ENCODE results near the gene TBC1D22A.

The TBC1D22A gene

DNA sequence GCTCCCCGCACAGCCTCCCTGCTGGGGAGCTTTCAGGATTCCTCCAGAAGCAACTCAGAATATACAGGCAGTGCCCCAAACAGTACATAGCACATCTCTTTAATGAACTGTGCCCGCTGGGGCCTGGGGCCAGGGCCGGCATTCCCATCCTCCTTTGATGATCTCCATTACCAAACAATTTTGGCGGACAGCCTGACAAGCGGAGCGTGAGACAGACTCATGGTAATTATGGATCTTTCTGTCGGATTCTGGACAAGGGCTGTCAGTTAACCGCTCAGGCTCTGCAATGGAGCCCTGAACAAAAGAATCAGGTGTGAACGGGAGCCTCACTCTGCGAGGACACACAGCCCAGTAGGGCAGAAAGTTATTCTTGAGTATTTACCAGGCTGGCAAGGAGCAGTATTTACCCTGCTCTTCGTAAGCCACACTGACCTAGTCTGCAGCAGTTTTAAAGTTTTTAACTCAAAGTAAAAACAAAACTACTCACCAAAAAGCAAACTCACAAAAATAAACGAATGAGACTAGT is 174.0 kb downstream of the TBC1D22A start:
- no peak overlapping the region for H3K56ac ChIP-seq (ENCODE audit: low read length)
- no peak overlapping the region for H2BK15ac ChIP-seq (replicated peaks; ENCODE audit: low read depth)
- no peak overlapping the region for H3K27ac ChIP-seq (ENCODE audit: low read depth, low read length)
- no peaks in the 10 kb centered on the region for H3K27me3 ChIP-seq (ENCODE audit: insufficient read depth, low read length, poor library complexity)
- H3K4me1 ChIP-seq (ENCODE audit: control insufficient read depth, low read depth, low read length), result no peaks in the 10 kb centered on the region
- H4K8ac ChIP-seq (ENCODE audit: low read depth, low read length), result no peak overlapping the region
- H2BK5ac ChIP-seq (ENCODE audit: low read length), result no peak overlapping the region
- H2BK120ac ChIP-seq (ENCODE audit: low read depth, low read length), result no peak overlapping the region
- no peaks in the 10 kb centered on the region for H3K79me1 ChIP-seq (ENCODE audit: low read length)
- H3K36me3 ChIP-seq (ENCODE audit: control insufficient read depth, insufficient read depth, low read length), result no peaks in the 10 kb centered on the region
- no CpG with 5 or more reads among the region's 12 CpGs for WGBS (ENCODE audit: extremely low coverage, insufficient coverage, low lambda C conversion rate)
- H3K23ac ChIP-seq (ENCODE audit: low read length), result no peak overlapping the region
- H3K4ac ChIP-seq (ENCODE audit: low read depth, low read length), result no peak overlapping the region
- DNase-seq, result no peak
- no peak overlapping the region for H3K18ac ChIP-seq (ENCODE audit: low read length)
- no peak overlapping the region for H4K5ac ChIP-seq (ENCODE audit: low read length)
- H3K79me2 ChIP-seq (ENCODE audit: control insufficient read depth, insufficient read depth, low read length), result no peaks in the 10 kb centered on the region
- no peak overlapping the region for H3K9ac ChIP-seq (ENCODE audit: low read length)
- no peak overlapping the region for H2AK5ac ChIP-seq (ENCODE audit: low read length)
- no peak overlapping the region for H3K4me2 ChIP-seq (ENCODE audit: low read length)
- no peak overlapping the region for H3K4me3 ChIP-seq (ENCODE audit: low read length)

DNA sequence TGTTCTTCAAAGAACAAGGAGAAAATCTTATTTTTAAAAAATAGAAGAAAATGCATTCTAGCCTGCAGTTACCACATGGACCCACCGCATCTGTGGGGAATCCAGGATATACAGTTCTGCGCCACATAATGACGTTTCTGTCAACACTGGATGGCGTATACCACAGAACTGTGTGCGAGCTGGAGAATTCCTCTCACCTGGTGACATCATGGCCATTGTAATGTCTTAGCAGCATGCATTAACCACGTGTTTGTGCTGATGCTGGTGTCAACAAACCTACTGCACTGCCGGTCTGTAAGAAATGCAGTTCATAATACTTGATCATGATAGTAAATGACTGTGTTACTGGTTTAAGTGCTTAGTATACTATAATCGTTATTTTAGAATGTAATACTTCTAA is 174.7 kb downstream of the TBC1D22A start:
- Histone ChIP-seq H2AK5ac (ENCODE audit: low read length) (no peak overlapping the region), H2BK5ac (ENCODE audit: low read length) (no peak overlapping the region), H3K4me3 (ENCODE audit: low read length) (no peak overlapping the region), H3K79me1 (ENCODE audit: low read length) (no peaks in the 10 kb centered on the region), H2BK120ac (ENCODE audit: low read depth, low read length) (no peak overlapping the region), H4K8ac (ENCODE audit: low read depth, low read length) (no peak overlapping the region), H2BK15ac (replicated peaks; ENCODE audit: low read depth) (no peak overlapping the region), H4K5ac (ENCODE audit: low read length) (no peak overlapping the region), H3K56ac (ENCODE audit: low read length) (no peak overlapping the region), H3K4ac (ENCODE audit: low read depth, low read length) (no peak overlapping the region), H3K4me2 (ENCODE audit: low read length) (no peak overlapping the region), H3K36me3 (ENCODE audit: control insufficient read depth, insufficient read depth, low read length) (no peaks in the 10 kb centered on the region), H3K27ac (ENCODE audit: low read depth, low read length) (no peak overlapping the region), H3K23ac (ENCODE audit: low read length) (no peak overlapping the region), H3K79me2 (ENCODE audit: control insufficient read depth, insufficient read depth, low read length) (no peaks in the 10 kb centered on the region), H3K27me3 (ENCODE audit: insufficient read depth, low read length, poor library complexity) (no peaks in the 10 kb centered on the region), H3K9ac (ENCODE audit: low read length) (no peak overlapping the region), H3K4me1 (ENCODE audit: control insufficient read depth, low read depth, low read length) (no peaks in the 10 kb centered on the region), H3K18ac (ENCODE audit: low read length) (no peak overlapping the region)
- no peak for DNase-seq
- WGBS (ENCODE audit: extremely low coverage, insufficient coverage, low lambda C conversion rate), result no CpG with 5 or more reads among the region's 8 CpGs

DNA sequence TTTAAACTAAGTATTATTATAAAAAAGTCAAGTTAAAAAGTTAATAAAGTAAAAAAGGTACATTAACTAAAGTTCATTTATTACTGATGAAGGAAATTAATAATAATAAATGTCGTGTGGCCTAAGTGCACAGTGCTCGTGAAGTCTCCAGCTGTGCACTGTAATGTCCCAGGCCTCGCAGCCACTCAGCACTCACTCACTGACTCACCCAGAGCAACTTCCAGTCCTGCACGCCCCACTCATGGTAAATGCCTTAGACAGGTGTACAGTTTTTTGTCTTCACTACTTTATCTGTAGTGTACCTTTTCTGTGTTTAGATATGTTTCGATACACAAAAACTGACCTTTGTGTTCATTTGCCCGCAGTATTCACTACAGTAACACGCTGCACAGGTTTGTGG is 175.5 kb downstream of the TBC1D22A start:
- Histone ChIP-seq H4K5ac (ENCODE audit: low read length) (no peak overlapping the region), H3K4ac (ENCODE audit: low read depth, low read length) (no peak overlapping the region), H2AK5ac (ENCODE audit: low read length) (no peak overlapping the region), H3K79me2 (ENCODE audit: control insufficient read depth, insufficient read depth, low read length) (no peaks in the 10 kb centered on the region), H2BK5ac (ENCODE audit: low read length) (no peak overlapping the region), H2BK15ac (replicated peaks; ENCODE audit: low read depth) (no peak overlapping the region), H3K27me3 (ENCODE audit: insufficient read depth, low read length, poor library complexity) (no peaks in the 10 kb centered on the region), H3K4me2 (ENCODE audit: low read length) (no peak overlapping the region), H3K36me3 (ENCODE audit: control insufficient read depth, insufficient read depth, low read length) (no peaks in the 10 kb centered on the region), H3K79me1 (ENCODE audit: low read length) (no peaks in the 10 kb centered on the region), H3K18ac (ENCODE audit: low read length) (no peak overlapping the region), H3K4me3 (ENCODE audit: low read length) (no peak overlapping the region), H2BK120ac (ENCODE audit: low read depth, low read length) (no peak overlapping the region), H3K27ac (ENCODE audit: low read depth, low read length) (no peak overlapping the region), H4K8ac (ENCODE audit: low read depth, low read length) (no peak overlapping the region), H3K23ac (ENCODE audit: low read length) (no peak overlapping the region), H3K4me1 (ENCODE audit: control insufficient read depth, low read depth, low read length) (no peaks in the 10 kb centered on the region), H3K56ac (ENCODE audit: low read length) (no peak overlapping the region), H3K9ac (ENCODE audit: low read length) (no peak overlapping the region)
- no peak for DNase-seq
- WGBS (ENCODE audit: extremely low coverage, insufficient coverage, low lambda C conversion rate), result 100% methylated on average over 1 of the region's 7 CpGs

DNA sequence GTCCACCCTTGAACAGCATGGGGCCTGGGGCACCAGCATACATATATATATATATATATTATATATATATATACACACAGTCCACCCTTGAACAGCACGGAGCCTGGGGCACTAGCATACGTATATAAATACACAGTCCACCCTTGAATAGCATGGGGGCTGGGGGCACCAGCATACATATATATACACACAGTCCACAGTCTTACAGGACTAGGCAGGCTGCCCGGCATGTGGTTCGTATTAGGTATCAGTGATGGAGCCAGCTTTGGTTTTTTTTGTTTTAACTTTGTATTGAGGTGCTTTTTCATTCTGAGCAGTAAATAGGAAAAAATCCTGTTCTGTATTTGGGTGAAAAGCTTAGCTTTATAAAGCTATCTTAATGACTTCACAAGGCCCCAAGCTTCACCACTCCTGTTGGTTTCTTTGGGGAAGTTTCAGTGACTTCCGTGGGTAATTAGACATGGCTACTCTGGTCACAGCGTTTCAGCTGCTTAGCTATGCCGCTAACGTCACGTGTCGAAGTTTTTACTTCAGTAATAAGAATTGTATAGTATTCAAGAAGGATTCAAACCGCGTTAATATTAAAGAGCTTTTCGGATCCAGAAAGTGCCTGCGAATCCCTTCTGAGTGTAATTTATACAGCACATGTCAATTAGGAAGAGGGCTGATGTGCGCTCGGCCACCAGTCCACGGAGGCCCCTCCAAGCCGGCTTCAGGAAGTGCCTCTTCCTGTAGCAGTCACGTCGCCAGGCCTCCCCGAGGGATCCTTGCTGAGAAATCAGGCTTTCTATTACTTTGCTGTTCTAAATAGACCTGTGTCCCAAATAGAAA is 179.7 kb downstream of the TBC1D22A start:
- no peak overlapping the region for H2BK15ac ChIP-seq (replicated peaks; ENCODE audit: low read depth)
- H3K4me1 ChIP-seq (ENCODE audit: control insufficient read depth, low read depth, low read length), result peaks cover 2% of the 10 kb centered on the region
- no peak overlapping the region for H3K4me3 ChIP-seq (ENCODE audit: low read length)
- H3K36me3 ChIP-seq (ENCODE audit: control insufficient read depth, insufficient read depth, low read length), result no peaks in the 10 kb centered on the region
- H3K23ac ChIP-seq (ENCODE audit: low read length), result no peak overlapping the region
- no peak overlapping the region for H3K56ac ChIP-seq (ENCODE audit: low read length)
- no peak overlapping the region for H4K5ac ChIP-seq (ENCODE audit: low read length)
- no peak overlapping the region for H2AK5ac ChIP-seq (ENCODE audit: low read length)
- H3K9ac ChIP-seq (ENCODE audit: low read length), result no peak overlapping the region
- H2BK5ac ChIP-seq (ENCODE audit: low read length), result no peak overlapping the region
- no peak overlapping the region for H4K8ac ChIP-seq (ENCODE audit: low read depth, low read length)
- no peaks in the 10 kb centered on the region for H3K27me3 ChIP-seq (ENCODE audit: insufficient read depth, low read length, poor library complexity)
- no peak overlapping the region for H3K27ac ChIP-seq (ENCODE audit: low read depth, low read length)
- H3K4me2 ChIP-seq (ENCODE audit: low read length), result no peak overlapping the region
- WGBS (ENCODE audit: extremely low coverage, insufficient coverage, low lambda C conversion rate), result no CpG with 5 or more reads among the region's 21 CpGs
- no peak overlapping the region for H3K4ac ChIP-seq (ENCODE audit: low read depth, low read length)
- no peak for DNase-seq
- no peaks in the 10 kb centered on the region for H3K79me1 ChIP-seq (ENCODE audit: low read length)
- H3K79me2 ChIP-seq (ENCODE audit: control insufficient read depth, insufficient read depth, low read length), result no peaks in the 10 kb centered on the region
- H3K18ac ChIP-seq (ENCODE audit: low read length), result no peak overlapping the region
- no peak overlapping the region for H2BK120ac ChIP-seq (ENCODE audit: low read depth, low read length)

DNA sequence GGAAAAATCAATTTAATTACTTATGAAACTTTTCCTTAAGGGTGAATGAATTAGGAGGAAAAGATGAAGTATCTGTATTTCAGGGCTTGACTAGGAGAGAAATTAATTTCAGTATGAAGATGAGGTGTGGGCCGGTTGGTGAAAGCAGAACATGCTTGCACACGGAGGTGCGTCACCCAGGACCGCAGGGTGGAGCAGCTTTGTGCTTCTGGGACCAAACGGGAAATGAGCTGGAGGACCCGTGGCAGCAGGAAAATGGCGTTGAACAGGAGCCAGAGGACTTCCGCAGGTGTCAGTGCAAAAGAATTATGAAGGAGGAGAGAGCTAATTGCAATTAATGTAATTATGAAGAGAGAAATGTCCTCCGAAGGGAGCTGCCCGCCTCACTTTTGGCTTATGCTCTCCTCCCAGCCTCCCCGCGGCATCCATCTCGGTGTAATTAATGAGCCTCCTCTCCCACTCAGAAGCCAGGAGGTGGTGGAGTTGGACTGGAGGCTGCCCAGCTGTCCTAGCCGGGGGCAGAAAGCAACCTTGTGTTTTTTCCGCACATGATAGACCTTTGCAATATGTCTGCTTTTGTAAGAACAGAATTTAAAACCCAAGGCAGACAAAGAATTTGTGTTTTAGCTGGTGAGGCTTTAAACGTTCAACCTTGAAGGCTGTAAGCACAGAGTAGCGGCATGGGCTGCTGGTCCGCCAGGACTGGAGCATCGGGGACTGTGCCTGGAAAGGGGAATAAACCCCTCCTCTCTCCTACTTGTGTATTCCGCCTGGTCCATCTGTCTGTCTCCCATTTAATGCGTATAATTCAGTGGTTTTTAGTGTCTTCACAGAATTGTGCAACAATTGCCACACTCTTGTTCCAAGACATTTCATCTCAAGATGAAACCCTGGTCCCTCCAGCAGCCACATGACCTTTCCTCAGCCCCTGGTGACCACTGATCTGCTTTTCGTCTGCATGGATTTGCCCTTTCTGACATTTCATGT is 180.6 kb downstream of the TBC1D22A start:
- DNase-seq, result no peak
- no peaks in the 10 kb centered on the region for H3K79me2 ChIP-seq (ENCODE audit: control insufficient read depth, insufficient read depth, low read length)
- no peak overlapping the region for H3K27ac ChIP-seq (ENCODE audit: low read depth, low read length)
- H3K4me3 ChIP-seq (ENCODE audit: low read length), result no peak overlapping the region
- no peaks in the 10 kb centered on the region for H3K36me3 ChIP-seq (ENCODE audit: control insufficient read depth, insufficient read depth, low read length)
- H2BK120ac ChIP-seq (ENCODE audit: low read depth, low read length), result no peak overlapping the region
- no peak overlapping the region for H3K23ac ChIP-seq (ENCODE audit: low read length)
- H2AK5ac ChIP-seq (ENCODE audit: low read length), result no peak overlapping the region
- peaks cover 2% of the 10 kb centered on the region for H3K4me1 ChIP-seq (ENCODE audit: control insufficient read depth, low read depth, low read length)
- no peaks in the 10 kb centered on the region for H3K79me1 ChIP-seq (ENCODE audit: low read length)
- no peaks in the 10 kb centered on the region for H3K27me3 ChIP-seq (ENCODE audit: insufficient read depth, low read length, poor library complexity)
- no peak overlapping the region for H4K5ac ChIP-seq (ENCODE audit: low read length)
- no peak overlapping the region for H3K9ac ChIP-seq (ENCODE audit: low read length)
- no peak overlapping the region for H2BK15ac ChIP-seq (replicated peaks; ENCODE audit: low read depth)
- no peak overlapping the region for H3K18ac ChIP-seq (ENCODE audit: low read length)
- H4K8ac ChIP-seq (ENCODE audit: low read depth, low read length), result no peak overlapping the region
- no peak overlapping the region for H3K4ac ChIP-seq (ENCODE audit: low read depth, low read length)
- H3K56ac ChIP-seq (ENCODE audit: low read length), result no peak overlapping the region
- H2BK5ac ChIP-seq (ENCODE audit: low read length), result no peak overlapping the region
- no CpG with 5 or more reads among the region's 22 CpGs for WGBS (ENCODE audit: extremely low coverage, insufficient coverage, low lambda C conversion rate)
- H3K4me2 ChIP-seq (ENCODE audit: low read length), result no peak overlapping the region

Measured in mesendoderm (in vitro differentiated cells).